GM12878 (cell line): Measurements from ENCODE around the gene ATP6V1F. TPM values are rescaled to one million over a fixed set of nuclear protein-coding genes. Genes with fewer than 3 reads are reported as not detected.

Experiments
- ASH2L ChIP-seq: fragments of 300-600, 200-600 bp; sonication (generic); IDR thresholded peaks from 2 replicates; pipeline ENCODE4 v1.6.1; 2017; ENCODE audit warnings: low read depth, mild to moderate bottlenecking, borderline replicate concordance
- BACH1 ChIP-seq: fragments of 450-650 bp; IDR thresholded peaks from 2 replicates; pipeline ENCODE4 v1.6.1; 2017; ENCODE audit warnings: mild to moderate bottlenecking, borderline replicate concordance
- CEBPZ ChIP-seq: fragments of 150-350 bp; IDR thresholded peaks from 2 replicates; pipeline ENCODE4 v1.6.1; 2016; ENCODE audit warnings: low read depth, low read length
- E2F4 ChIP-seq: IDR thresholded peaks from 2 replicates; pipeline ENCODE4 v1.6.1; 2012; ENCODE audit warnings: low read depth, low read length, improper control_type of control experiment
- E2F8 ChIP-seq: fragments of 450-650 bp; IDR thresholded peaks from 2 replicates; pipeline ENCODE4 v1.6.1; 2018; ENCODE audit warnings: mild to moderate bottlenecking, low read depth, moderate library complexity; ENCODE audit not compliant: partially characterized antibody
- SKIL ChIP-seq: fragments of 450-650 bp; IDR thresholded peaks from 2 replicates; pipeline ENCODE4 v1.6.1; 2017; ENCODE audit warnings: mild to moderate bottlenecking, low read depth, inconsistent platforms; ENCODE audit not compliant: poor library complexity, severe bottlenecking
- SP1 ChIP-seq: IDR thresholded peaks from one replicate; pipeline ENCODE4 v1.6.1; 2011; ENCODE audit warnings: low read depth, low read length
- SPI1 ChIP-seq: IDR thresholded peaks from 2 replicates; pipeline ENCODE4 v1.6.1; 2011; ENCODE audit warnings: low read depth, mild to moderate bottlenecking, low read length, moderate library complexity, borderline replicate concordance; ENCODE audit not compliant: insufficient read depth
- TAF1 ChIP-seq: IDR thresholded peaks from 2 replicates; pipeline ENCODE4 v1.6.1; 2011; ENCODE audit warnings: mild to moderate bottlenecking, low read depth, low read length, borderline replicate concordance
- WRNIP1 ChIP-seq: IDR thresholded peaks from 2 replicates; pipeline ENCODE4 v1.6.1; 2011; ENCODE audit warnings: low read depth, low read length, improper control_type of control experiment, borderline replicate concordance
- polyA plus RNA-seq, 11 experiments: library from polyadenylated mRNA; depleted of rRNA in 4 of 11; unstranded in 6 of 11; stranded (reverse) in 5 of 11; fragments of >200 nt; fragmentation: Nextera tagmentation in 4 of 11; fragmentation: Illumina TruSeq in 1 of 11; extraction: Ambion mirVana in 4 of 11; extraction: Trizol in 1 of 11; gene quantifications; 1 replicate in 1 of 11; 2 replicates in 10 of 11; pipeline versions ENCODE4 v1.2.1 to v1.2.3, GENCODE V29; 2011 to 2016; ENCODE audit warnings: inconsistent platforms in 2 of 11, missing spikeins in 2 of 11, low read depth in 1 of 11
- total RNA-seq, 4 experiments: library from RNA; depleted of rRNA in 3 of 4; stranded (reverse); fragments of >200 nt in 3 of 4; fragmentation: Illumina TruSeq in 1 of 4; extraction: Trizol in 1 of 4; gene quantifications; 2 replicates each; pipeline versions ENCODE4 v1.2.1 to v1.2.3, GENCODE V29; 2013 to 2021

ATP6V1F gene
- total and polyA plus RNA-seq, 10 of the 15 experiments (the other 5 are each of a cell fraction or from before 2014, with no cell fraction given) = 111 to 343 (median 203) TPM

- TF ChIP-seq TAF1 (no peak), E2F8 (no peak), WRNIP1 (no peak), SKIL (no peak), SP1 (no peak), E2F4 (no peak), BACH1 (no peak), ASH2L (no peak), SPI1 (no peak), CEBPZ (no peak)
- TF ChIP-seq, all 136 proteins: peak for 14
Observed at GRCh38 chr7:128904381-128905197, 41.9 kb downstream of the ATP6V1F start (continued).
